Endodermal cell (in vitro differentiated cells): Measurements from ENCODE around the gene ADAMTS13. TPM values are rescaled to one million over a fixed set of nuclear protein-coding genes. Genes with fewer than 3 reads are reported as not detected.

Experiments used
- DNase-seq: peaks from one replicate; pipeline ENCODE4 v3.0.0-alpha.2; 2017
- H3K27ac ChIP-seq: 2 replicates; pipeline ENCODE4 v1.5.1; 2013; ENCODE audit warnings: mild to moderate bottlenecking, low read depth, low read length, moderate library complexity
- H3K27me3 ChIP-seq: 2 replicates; pipeline ENCODE4 v1.6.1; 2013; ENCODE audit warnings: mild to moderate bottlenecking, low read length, moderate library complexity; ENCODE audit not compliant: insufficient read depth, control insufficient read depth, poor library complexity, severe bottlenecking
- H3K36me3 ChIP-seq: 2 replicates; pipeline ENCODE4 v1.7.0; 2013; ENCODE audit warnings: mild to moderate bottlenecking, low read length, moderate library complexity; ENCODE audit not compliant: control insufficient read depth, insufficient read depth
- H3K4me1 ChIP-seq: one replicate; pipeline ENCODE4 v1.7.0; 2013; ENCODE audit warnings: low read length; ENCODE audit not compliant: control insufficient read depth, insufficient read depth
- H3K4me3 ChIP-seq: 2 replicates; pipeline ENCODE4 v1.5.1; 2013; ENCODE audit warnings: mild to moderate bottlenecking, low read length, moderate library complexity
- H3K9ac ChIP-seq: 2 replicates; pipeline ENCODE4 v1.6.1; 2013; ENCODE audit warnings: mild to moderate bottlenecking, low read length, moderate library complexity; ENCODE audit not compliant: poor library complexity, severe bottlenecking; ENCODE audit errors: extremely low read depth
- H3K9me3 ChIP-seq: 2 replicates; pipeline ENCODE4 v1.6.1; 2013; ENCODE audit warnings: mild to moderate bottlenecking, low read length, moderate library complexity; ENCODE audit not compliant: control insufficient read depth
- H3K27ac Mint-ChIP-seq: 2 replicates; pipeline ENCODE4 v1.8.0; 2020; ENCODE audit warnings: mixed read lengths
- H3K27me3 Mint-ChIP-seq: 2 replicates; pipeline ENCODE4 v1.8.0; 2021; ENCODE audit warnings: mild to moderate bottlenecking, mixed read lengths; ENCODE audit not compliant: insufficient read depth
- H3K36me3 Mint-ChIP-seq: 2 replicates; pipeline ENCODE4 v1.8.0; 2020; ENCODE audit warnings: low read depth, mixed read lengths
- H3K4me1 Mint-ChIP-seq: 2 replicates; pipeline ENCODE4 v1.8.0; 2020; ENCODE audit warnings: mixed read lengths
- H3K4me3 Mint-ChIP-seq: 2 replicates; pipeline ENCODE4 v1.8.0; 2020; ENCODE audit warnings: mild to moderate bottlenecking, moderate library complexity, mixed read lengths
- H3K9me3 Mint-ChIP-seq: 2 replicates; pipeline ENCODE4 v1.8.0; 2020; ENCODE audit warnings: mild to moderate bottlenecking, mixed read lengths
- WGBS, 2 experiments: methylation state at CpG; one replicate each; pipeline versions ENCODE4 v1.1.5 to v1.1.7; 2013; ENCODE audit warnings: missing lambda C conversion rate in 2 of 2, mixed read lengths in 1 of 2; ENCODE audit not compliant: insufficient coverage in 1 of 2, insufficient read length in 1 of 2; 5-methylcytosine and 5-hydroxymethylcytosine counted together
- total RNA-seq, 2 donors: library from RNA; stranded (reverse); fragmentation: NEBNext Ultra II Directional in 1 of 2; extraction: Animal tissue kit (Norgen Biotek cat#: 25700) in 1 of 2; gene quantifications; 2 replicates in 1 of 2; 3 replicates in 1 of 2; pipeline ENCODE4 v1.2.1, GENCODE V29; 2021
- TF ChIP-seq, protein P1 (sequence below): fragments of 200-600 bp; sonication (generic); conservative IDR thresholded peaks from 2 replicates; pipeline ENCODE4 v1.5.0; 2021; ENCODE audit warnings: antibody characterized with exemption, mild to moderate bottlenecking

ADAMTS13 gene
- total RNA-seq, 2 donors from 2014 or later: 13.5 to 21.7 TPM

DNA sequence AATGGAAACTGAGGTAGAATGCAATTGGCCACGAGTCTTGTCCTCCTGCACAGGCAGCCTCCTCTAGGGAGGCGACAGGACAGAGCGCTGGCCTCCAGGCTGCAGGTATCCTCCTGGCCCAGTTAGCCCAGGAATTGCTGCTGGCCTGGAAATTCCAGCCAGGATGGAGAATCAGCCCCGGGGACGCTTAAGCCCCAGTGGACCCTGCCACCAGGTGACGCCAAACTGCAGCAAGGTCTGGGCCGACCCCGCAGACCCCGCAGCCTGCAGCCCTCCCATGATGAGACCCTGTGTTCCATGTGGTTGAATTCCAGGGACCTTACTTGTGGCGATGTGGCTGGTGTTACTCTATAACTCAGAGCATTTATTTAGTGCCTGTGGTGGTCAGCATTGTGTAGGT lies 44.9 kb downstream of the ADAMTS13 start:
- no peak overlapping the region for H3K27ac ChIP-seq
- H3K9me3 Mint-ChIP-seq: no peaks in the 10 kb centered on the region
- peaks cover 12% of the 10 kb centered on the region for H3K36me3 Mint-ChIP-seq
- DNase-seq: peak; percentile 87
- no peaks in the 10 kb centered on the region for H3K4me1 Mint-ChIP-seq
- no peak overlapping the region for H3K4me3 Mint-ChIP-seq
- H3K27me3 Mint-ChIP-seq: no peaks in the 10 kb centered on the region
- peaks cover 18% of the 10 kb centered on the region for H3K36me3 ChIP-seq
- no peak overlapping the region for H3K9ac ChIP-seq
- no peak overlapping the region for H3K4me3 ChIP-seq
- no peaks in the 10 kb centered on the region for H3K27me3 ChIP-seq
- WGBS, 2 experiments: 91 to 94% methylated on average over 9 to 10 of the region's 10 CpGs
- H3K4me1 ChIP-seq: no peaks in the 10 kb centered on the region
- TF ChIP-seq, protein P1, sequence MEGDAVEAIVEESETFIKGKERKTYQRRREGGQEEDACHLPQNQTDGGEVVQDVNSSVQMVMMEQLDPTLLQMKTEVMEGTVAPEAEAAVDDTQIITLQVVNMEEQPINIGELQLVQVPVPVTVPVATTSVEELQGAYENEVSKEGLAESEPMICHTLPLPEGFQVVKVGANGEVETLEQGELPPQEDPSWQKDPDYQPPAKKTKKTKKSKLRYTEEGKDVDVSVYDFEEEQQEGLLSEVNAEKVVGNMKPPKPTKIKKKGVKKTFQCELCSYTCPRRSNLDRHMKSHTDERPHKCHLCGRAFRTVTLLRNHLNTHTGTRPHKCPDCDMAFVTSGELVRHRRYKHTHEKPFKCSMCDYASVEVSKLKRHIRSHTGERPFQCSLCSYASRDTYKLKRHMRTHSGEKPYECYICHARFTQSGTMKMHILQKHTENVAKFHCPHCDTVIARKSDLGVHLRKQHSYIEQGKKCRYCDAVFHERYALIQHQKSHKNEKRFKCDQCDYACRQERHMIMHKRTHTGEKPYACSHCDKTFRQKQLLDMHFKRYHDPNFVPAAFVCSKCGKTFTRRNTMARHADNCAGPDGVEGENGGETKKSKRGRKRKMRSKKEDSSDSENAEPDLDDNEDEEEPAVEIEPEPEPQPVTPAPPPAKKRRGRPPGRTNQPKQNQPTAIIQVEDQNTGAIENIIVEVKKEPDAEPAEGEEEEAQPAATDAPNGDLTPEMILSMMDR: peak; percentile 68
- no peak overlapping the region for H3K27ac Mint-ChIP-seq
- no peaks in the 10 kb centered on the region for H3K9me3 ChIP-seq

DNA sequence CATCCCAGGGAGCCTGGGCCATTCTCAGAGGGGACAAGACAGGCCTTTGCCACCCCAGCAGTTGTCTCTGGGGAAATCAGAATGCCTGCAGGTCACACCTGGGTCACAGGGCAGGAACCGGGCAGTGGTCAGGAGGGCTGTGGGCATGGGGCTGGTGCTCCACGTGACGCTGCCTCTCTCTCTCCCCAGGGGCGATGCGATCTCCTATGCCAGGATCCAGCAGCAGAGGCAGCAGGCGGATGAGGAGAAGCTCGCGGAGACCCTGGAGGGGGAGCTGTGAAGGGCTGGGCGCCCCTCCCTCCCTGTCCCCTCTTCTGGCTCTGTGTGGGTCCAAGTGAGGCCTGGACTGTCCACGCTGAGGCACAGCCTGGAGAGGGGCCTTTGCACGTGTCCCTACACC lies 46.2 kb downstream of the ADAMTS13 start:
- DNase-seq: no peak
- H3K27ac ChIP-seq: no peak overlapping the region
- no peaks in the 10 kb centered on the region for H3K4me1 ChIP-seq
- TF ChIP-seq, protein P1: no peak
- no peaks in the 10 kb centered on the region for H3K9me3 ChIP-seq
- H3K27me3 ChIP-seq: no peaks in the 10 kb centered on the region
- H3K4me3 Mint-ChIP-seq: no peak overlapping the region
- no peak overlapping the region for H3K27ac Mint-ChIP-seq
- no peak overlapping the region for H3K9ac ChIP-seq
- H3K9me3 Mint-ChIP-seq: no peaks in the 10 kb centered on the region
- H3K4me3 ChIP-seq: no peak overlapping the region
- H3K27me3 Mint-ChIP-seq: no peaks in the 10 kb centered on the region
- WGBS, 2 experiments: 93 to 100% methylated on average over 2 to 11 of the region's 11 CpGs
- H3K36me3 ChIP-seq: peaks cover 18% of the 10 kb centered on the region
- H3K4me1 Mint-ChIP-seq: no peaks in the 10 kb centered on the region
- H3K36me3 Mint-ChIP-seq: peaks cover 9% of the 10 kb centered on the region

DNA sequence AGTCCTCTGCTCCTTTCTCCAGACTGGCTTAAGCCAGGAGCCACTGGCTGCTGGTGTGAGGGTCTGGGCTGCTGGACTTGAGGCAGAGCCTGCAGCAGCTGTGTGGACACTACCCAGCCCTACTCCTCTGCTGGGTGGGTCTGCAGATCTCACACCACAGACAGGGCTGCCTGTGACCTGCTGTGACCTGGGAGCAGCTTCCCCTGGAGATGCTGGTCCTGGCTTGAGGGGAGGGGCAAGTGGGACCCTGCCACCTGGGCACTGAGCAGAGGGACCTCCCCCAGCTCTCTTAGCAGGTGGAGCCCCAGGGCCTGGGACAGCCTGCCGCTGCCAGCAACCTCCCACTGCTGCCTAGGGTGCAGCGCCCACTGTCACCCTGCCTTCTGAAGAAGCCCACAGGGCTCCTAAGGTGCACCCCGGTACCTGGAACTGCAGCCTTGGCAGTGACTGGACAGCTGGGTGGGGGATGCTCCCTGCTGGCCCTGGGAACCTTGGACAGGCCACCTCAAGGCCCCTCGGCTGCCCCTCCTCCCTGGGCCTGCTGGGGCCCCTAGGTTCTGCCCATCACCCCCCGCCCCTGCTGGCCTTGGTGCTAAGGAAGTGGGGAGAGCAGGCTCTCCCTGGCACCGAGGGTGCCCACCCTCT lies 46.7 kb downstream of the ADAMTS13 start:
- peaks cover 20% of the 10 kb centered on the region for H3K36me3 ChIP-seq
- H3K4me3 Mint-ChIP-seq: no peak overlapping the region
- no peaks in the 10 kb centered on the region for H3K4me1 ChIP-seq
- peaks cover 5% of the 10 kb centered on the region for H3K36me3 Mint-ChIP-seq
- H3K9me3 Mint-ChIP-seq: no peaks in the 10 kb centered on the region
- H3K9me3 ChIP-seq: no peaks in the 10 kb centered on the region
- H3K27me3 Mint-ChIP-seq: no peaks in the 10 kb centered on the region
- H3K9ac ChIP-seq: no peak overlapping the region
- DNase-seq: no peak
- 94% methylated on average over 6 of the region's 6 CpGs; no CpG with 5 or more reads in 1 of the 2 experiments for WGBS, 2 experiments
- TF ChIP-seq, protein P1: no peak
- H3K4me3 ChIP-seq: no peak overlapping the region
- no peak overlapping the region for H3K27ac ChIP-seq
- H3K27ac Mint-ChIP-seq: no peak overlapping the region
- H3K4me1 Mint-ChIP-seq: no peaks in the 10 kb centered on the region
- no peaks in the 10 kb centered on the region for H3K27me3 ChIP-seq
